DND-41 (cell line): ENCODE measurements around the gene MSTO1.
"Not testable (repeated sequence)": the region's sequence is repeated elsewhere in the genome, so short reads cannot be mapped to it uniquely, and the experiment has no call there.

ENCODE experiments used
- ATAC-seq: fragments of 200-7000 bp; cut with Tn5 transposase; 3 replicates; pipeline ENCODE4 v1.9.1; 2021; ENCODE audit warnings: low read depth; ENCODE audit not compliant: insufficient read depth
- DNase-seq: peaks from one replicate; pipeline ENCODE4 v3.0.0-alpha.2; 2020
- H2AFZ ChIP-seq: 2 replicates; pipeline ENCODE4 v1.6.0; 2012; ENCODE audit warnings: low read depth, low read length
- H3K27ac ChIP-seq: 2 replicates; pipeline ENCODE4 v1.5.1; 2012; ENCODE audit warnings: low read length, inconsistent platforms
- H3K27me3 ChIP-seq: fragments of 200-600 bp; sonication (generic); 2 replicates; pipeline ENCODE4 v1.6.0; 2012; ENCODE audit warnings: low read length, mild to moderate bottlenecking, inconsistent platforms; ENCODE audit not compliant: insufficient read depth, poor library complexity
- H3K36me3 ChIP-seq: 2 replicates; pipeline ENCODE4 v1.5.1; 2012; ENCODE audit warnings: low read length, inconsistent platforms; ENCODE audit not compliant: insufficient read depth
- H3K4me1 ChIP-seq: 2 replicates; pipeline ENCODE4 v1.5.1; 2012; ENCODE audit warnings: mild to moderate bottlenecking, low read length; ENCODE audit not compliant: insufficient read depth
- H3K4me2 ChIP-seq: 2 replicates; pipeline ENCODE4 v1.6.0; 2012; ENCODE audit warnings: mild to moderate bottlenecking, moderate library complexity, low read length, inconsistent platforms; ENCODE audit not compliant: insufficient read depth
- H3K4me3 ChIP-seq, 2 experiments: fragments of 200-600 bp in 1 of 2; shearing (Covaris generic) in 1 of 2; 2 replicates each; pipeline ENCODE4 v1.5.1; 2012 to 2016; ENCODE audit warnings: inconsistent platforms in 2 of 2, low read length in 2 of 2, mild to moderate bottlenecking in 2 of 2, low read depth in 1 of 2, moderate library complexity in 1 of 2
- H3K79me2 ChIP-seq: 2 replicates; pipeline ENCODE4 v1.6.0; 2012; ENCODE audit warnings: low read length, inconsistent platforms; ENCODE audit not compliant: insufficient read depth
- H3K9ac ChIP-seq: 2 replicates; pipeline ENCODE4 v1.6.0; 2012; ENCODE audit warnings: low read depth, mild to moderate bottlenecking, inconsistent platforms, low read length, moderate library complexity
- H3K9me3 ChIP-seq: 2 replicates; pipeline ENCODE4 v1.5.1; 2012; ENCODE audit warnings: low read length, moderate library complexity, mild to moderate bottlenecking, inconsistent platforms; ENCODE audit not compliant: insufficient read depth, severe bottlenecking
- H4K20me1 ChIP-seq: 2 replicates; pipeline ENCODE4 v1.6.0; 2012; ENCODE audit warnings: low read length; ENCODE audit not compliant: insufficient read depth
- CTCF ChIP-seq: IDR thresholded peaks from 2 replicates; pipeline ENCODE4 v1.5.1; 2012; ENCODE audit warnings: borderline replicate concordance, low read length, moderate library complexity, mild to moderate bottlenecking; ENCODE audit not compliant: poor library complexity, severe bottlenecking; ENCODE audit errors: extremely low read depth
- EZH2 ChIP-seq: IDR thresholded peaks from 3 replicates; pipeline ENCODE4 v1.6.1; 2012; ENCODE audit warnings: borderline replicate concordance, low read depth, mild to moderate bottlenecking, moderate library complexity, low read length, inconsistent platforms; ENCODE audit not compliant: severe bottlenecking

MSTO1 gene

GRCh38 chr1:155609515-155610256, at the start of gene MSTO1:
MSTO1 (plus strand) TSS chr1:155610218; CDS start chr1:155610249, 31 bp downstream.
- DNase-seq (peak; percentile 98), ATAC-seq (peak; percentile 98)
- TF ChIP-seq EZH2 (no peak), CTCF (no peak)
- H3K4me3 ChIP-seq, result peak within 1 kb of the TSS; percentile 76 to 90
- H3K79me2 ChIP-seq, result peaks cover 9% of the 10 kb centered on the region
- H3K4me2 ChIP-seq, result peak within 1 kb of the TSS; percentile 84
- peak within 1 kb of the TSS; percentile 91 for H2AFZ ChIP-seq
- peak within 1 kb of the TSS; percentile 94 for H3K27ac ChIP-seq
- peaks cover 12% of the 10 kb centered on the region for H3K4me1 ChIP-seq
- H3K27me3 ChIP-seq, result no peaks in the 10 kb centered on the region
- peak within 1 kb of the TSS; percentile 74 for H3K9ac ChIP-seq
- no peaks in the 10 kb centered on the region for H3K9me3 ChIP-seq
- no peaks in the 10 kb centered on the region for H4K20me1 ChIP-seq
- H3K36me3 ChIP-seq, result peaks cover 19% of the 10 kb centered on the region

DNA sequence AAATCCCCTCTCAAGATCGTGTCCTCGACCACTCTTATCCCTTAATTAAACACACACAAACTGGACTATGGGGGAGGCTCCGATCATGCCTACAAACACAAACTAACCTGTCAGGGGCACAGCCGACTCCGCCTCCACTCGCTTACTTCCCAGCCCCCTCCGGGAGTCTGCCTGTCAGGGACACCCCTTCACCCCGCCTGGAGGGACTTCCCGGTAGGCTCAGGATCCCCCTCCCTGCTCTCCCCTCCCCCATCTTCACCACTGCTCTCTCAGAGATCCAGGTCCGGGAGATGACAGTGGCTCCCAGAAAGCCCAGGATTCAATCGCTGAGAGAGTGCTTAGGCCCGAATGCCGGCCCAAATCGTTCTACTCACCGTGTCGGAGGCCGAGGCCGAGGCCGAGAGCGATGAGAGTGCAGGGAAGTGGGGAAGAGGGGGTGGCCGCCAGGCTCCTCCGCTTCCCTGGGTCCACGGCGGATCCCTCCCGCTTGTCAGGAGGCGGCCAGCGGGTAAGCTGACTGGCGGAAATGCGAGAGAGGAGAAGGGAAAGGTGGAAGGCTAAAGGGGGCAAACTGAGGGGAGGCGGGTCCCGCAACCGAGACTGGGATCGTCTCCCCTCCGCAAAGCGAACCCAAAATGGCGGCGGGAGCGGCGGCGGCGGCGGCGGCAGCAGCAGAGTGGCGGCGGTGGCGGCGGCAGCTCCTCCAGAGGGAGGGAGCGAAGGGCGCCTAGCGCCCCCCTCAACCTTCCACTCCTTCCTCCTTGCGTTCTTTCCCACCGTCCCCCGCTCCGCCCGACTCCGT, 48.0 kb upstream of the MSTO1 start:
- Histone ChIP-seq H2AFZ (peak overlapping the region; percentile 98), H3K4me2 (peak overlapping the region; percentile 64), H4K20me1 (peaks cover 21% of the 10 kb centered on the region; the same call in 1 of the 2 replicates), H3K9ac (peak overlapping the region; percentile 98), H3K4me3 (peak overlapping the region; percentile 91 to 99), H3K36me3 (peaks cover 17% of the 10 kb centered on the region), H3K27ac (peak overlapping the region; percentile 100), H3K4me1 (peaks cover 35% of the 10 kb centered on the region), H3K79me2 (peaks cover 92% of the 10 kb centered on the region)
- not testable (repeated sequence) for H3K9me3 ChIP-seq, H3K27me3 ChIP-seq
- ATAC-seq (peak; percentile 56), DNase-seq (peak; percentile 73)

GRCh38 chr1:155562581-155563376, 47.2 kb upstream of the MSTO1 start, which contains the start of gene ASH1L:
ASH1L (minus strand) TSS chr1:155562803; CDS start chr1:155521519, 41,284 bp downstream.
- TF ChIP-seq CTCF (peak; percentile 11), EZH2 (no peak)
- Histone ChIP-seq H3K9ac (peak within 1 kb of the TSS; percentile 98), H3K4me1 (peaks cover 35% of the 10 kb centered on the region), H3K36me3 (peaks cover 17% of the 10 kb centered on the region), H3K27ac (peak within 1 kb of the TSS; percentile 100), H3K4me2 (peak within 1 kb of the TSS; percentile 64), H4K20me1 (peaks cover 19% of the 10 kb centered on the region), H3K9me3 (no peaks in the 10 kb centered on the region), H3K79me2 (peaks cover 88% of the 10 kb centered on the region), H3K27me3 (no peaks in the 10 kb centered on the region), H2AFZ (peak within 1 kb of the TSS; percentile 100), H3K4me3 (peak within 1 kb of the TSS; percentile 91 to 99)
- peak; percentile 94 for DNase-seq
- ATAC-seq, result peak; percentile 82
